ENCODE data around the gene KLHL20.
"Not testable (repeated sequence)": the region's sequence is repeated elsewhere in the genome, so short reads cannot be mapped to it uniquely, and the experiment has no call there.

Gene KLHL20

GRCh38 chr1:173705117-173705516, 9.7 kb upstream of the KLHL20 start:
- H3K4me3 ChIP-seq (ENCODE audit: low read length) = no peak overlapping the region
- H3K36me3 ChIP-seq (ENCODE audit: control insufficient read depth, insufficient read depth, low read length) = no peaks in the 10 kb centered on the region
- no peaks in the 10 kb centered on the region for H3K4me1 ChIP-seq (ENCODE audit: control insufficient read depth, insufficient read depth, low read length)
- peaks cover 20% of the 10 kb centered on the region for H3K27me3 ChIP-seq (ENCODE audit: control insufficient read depth, insufficient read depth, low read length)
- H3K9ac ChIP-seq (ENCODE audit: low read length) = no peak overlapping the region
- no peaks in the 10 kb centered on the region for H3K9me3 ChIP-seq (ENCODE audit: control insufficient read depth, low read length)

DNA sequence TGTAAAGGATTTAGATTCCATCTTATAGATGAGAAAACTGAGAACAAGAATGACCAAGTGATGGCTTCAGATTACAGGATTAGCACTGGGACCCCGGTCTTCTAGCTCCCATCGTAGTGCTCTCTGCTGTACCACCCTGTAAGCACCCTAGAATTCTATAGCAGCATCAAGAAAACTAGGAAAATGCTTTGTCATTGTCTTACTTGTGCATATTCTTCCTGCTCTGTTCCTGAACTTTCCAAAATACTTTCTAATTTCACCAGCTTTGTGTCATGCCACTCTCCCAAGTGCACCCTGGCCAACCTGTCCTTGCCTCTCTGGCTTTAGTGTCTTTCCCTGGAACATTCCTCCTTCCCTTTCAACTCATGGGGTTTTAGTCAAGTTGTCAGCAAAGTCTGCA, 6.0 kb upstream of the KLHL20 start:
- no peaks in the 10 kb centered on the region for H3K36me3 ChIP-seq (ENCODE audit: control insufficient read depth, insufficient read depth, low read length)

GRCh38 chr1:173714441-173714758, 381 bp upstream of the KLHL20 start:
- Histone ChIP-seq H3K4me1 (ENCODE audit: control insufficient read depth, insufficient read depth, low read length) (peaks cover 5% of the 10 kb centered on the region), H3K4me3 (ENCODE audit: low read length) (peak overlapping the region; percentile 26), H3K27me3 (ENCODE audit: control insufficient read depth, insufficient read depth, low read length) (peaks cover 13% of the 10 kb centered on the region), H3K36me3 (ENCODE audit: control insufficient read depth, insufficient read depth, low read length) (no peaks in the 10 kb centered on the region), H3K9me3 (ENCODE audit: control insufficient read depth, low read length) (no peaks in the 10 kb centered on the region), H3K9ac (ENCODE audit: low read length) (peak overlapping the region; percentile 79)

More for the DNA sequence above, 6.0 kb upstream of the KLHL20 start:
- Histone ChIP-seq H3K4me3 (ENCODE audit: low read length) (no peak overlapping the region), H3K9ac (ENCODE audit: low read length) (no peak overlapping the region), H3K27me3 (ENCODE audit: control insufficient read depth, insufficient read depth, low read length) (peaks cover 26% of the 10 kb centered on the region), H3K9me3 (ENCODE audit: control insufficient read depth, low read length) (no peaks in the 10 kb centered on the region), H3K4me1 (ENCODE audit: control insufficient read depth, insufficient read depth, low read length) (no peaks in the 10 kb centered on the region)

DNA sequence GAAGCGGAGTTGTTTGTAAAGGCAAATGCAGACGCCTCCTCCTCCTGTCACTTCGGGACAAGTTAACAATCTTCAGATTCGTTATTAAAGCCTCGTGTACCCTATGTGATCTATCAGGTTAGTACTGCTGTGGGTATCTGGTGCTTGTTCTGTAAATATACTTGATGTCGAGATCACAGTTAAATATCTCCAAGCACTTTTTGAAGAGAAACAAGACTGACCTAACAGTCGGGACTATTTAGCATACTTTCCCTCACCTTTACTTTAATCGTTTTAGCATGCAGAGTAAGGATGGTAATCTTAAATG, 710 bp downstream of the KLHL20 start:
- peaks cover 5% of the 10 kb centered on the region for H3K4me1 ChIP-seq (ENCODE audit: control insufficient read depth, insufficient read depth, low read length)
- H3K9me3 ChIP-seq (ENCODE audit: control insufficient read depth, low read length) = no peaks in the 10 kb centered on the region
- H3K4me3 ChIP-seq (ENCODE audit: low read length) = peak overlapping the region; percentile 26
- no peaks in the 10 kb centered on the region for H3K36me3 ChIP-seq (ENCODE audit: control insufficient read depth, insufficient read depth, low read length)
- peak overlapping the region; percentile 79 for H3K9ac ChIP-seq (ENCODE audit: low read length)
- peaks cover 2% of the 10 kb centered on the region for H3K27me3 ChIP-seq (ENCODE audit: control insufficient read depth, insufficient read depth, low read length)

- H3K4me3 ChIP-seq (ENCODE audit: low read length) = no peak overlapping the region
- no peak overlapping the region for H3K9ac ChIP-seq (ENCODE audit: low read length)
- H3K36me3 ChIP-seq (ENCODE audit: control insufficient read depth, insufficient read depth, low read length) = no peaks in the 10 kb centered on the region
- peaks cover 5% of the 10 kb centered on the region for H3K4me1 ChIP-seq (ENCODE audit: control insufficient read depth, insufficient read depth, low read length)
- H3K9me3 ChIP-seq (ENCODE audit: control insufficient read depth, low read length) = no peaks in the 10 kb centered on the region
- H3K27me3 ChIP-seq (ENCODE audit: control insufficient read depth, insufficient read depth, low read length) = no peaks in the 10 kb centered on the region
Measured at GRCh38 chr1:173717238-173717637, 2.5 kb downstream of the KLHL20 start.

- H3K4me3 ChIP-seq (ENCODE audit: low read length); H3K9me3 ChIP-seq (ENCODE audit: control insufficient read depth, low read length); H3K36me3 ChIP-seq (ENCODE audit: control insufficient read depth, insufficient read depth, low read length); H3K9ac ChIP-seq (ENCODE audit: low read length); H3K27me3 ChIP-seq (ENCODE audit: control insufficient read depth, insufficient read depth, low read length); H3K4me1 ChIP-seq (ENCODE audit: control insufficient read depth, insufficient read depth, low read length): not testable (repeated sequence)
Measured at GRCh38 chr1:173731331-173731730, 16.6 kb downstream of the KLHL20 start.

GRCh38 chr1:173733912-173734311, 19.1 kb downstream of the KLHL20 start:
- Histone ChIP-seq H3K36me3 (ENCODE audit: control insufficient read depth, insufficient read depth, low read length) (no peaks in the 10 kb centered on the region), H3K9me3 (ENCODE audit: control insufficient read depth, low read length) (no peaks in the 10 kb centered on the region), H3K4me1 (ENCODE audit: control insufficient read depth, insufficient read depth, low read length) (no peaks in the 10 kb centered on the region), H3K4me3 (ENCODE audit: low read length) (no peak overlapping the region), H3K9ac (ENCODE audit: low read length) (no peak overlapping the region), H3K27me3 (ENCODE audit: control insufficient read depth, insufficient read depth, low read length) (no peaks in the 10 kb centered on the region)

GRCh38 chr1:173736104-173736503, 21.3 kb downstream of the KLHL20 start:
- not testable (repeated sequence) for H3K27me3 ChIP-seq (ENCODE audit: control insufficient read depth, insufficient read depth, low read length); H3K9me3 ChIP-seq (ENCODE audit: control insufficient read depth, low read length); H3K36me3 ChIP-seq (ENCODE audit: control insufficient read depth, insufficient read depth, low read length); H3K9ac ChIP-seq (ENCODE audit: low read length); H3K4me1 ChIP-seq (ENCODE audit: control insufficient read depth, insufficient read depth, low read length); H3K4me3 ChIP-seq (ENCODE audit: low read length)

DNA sequence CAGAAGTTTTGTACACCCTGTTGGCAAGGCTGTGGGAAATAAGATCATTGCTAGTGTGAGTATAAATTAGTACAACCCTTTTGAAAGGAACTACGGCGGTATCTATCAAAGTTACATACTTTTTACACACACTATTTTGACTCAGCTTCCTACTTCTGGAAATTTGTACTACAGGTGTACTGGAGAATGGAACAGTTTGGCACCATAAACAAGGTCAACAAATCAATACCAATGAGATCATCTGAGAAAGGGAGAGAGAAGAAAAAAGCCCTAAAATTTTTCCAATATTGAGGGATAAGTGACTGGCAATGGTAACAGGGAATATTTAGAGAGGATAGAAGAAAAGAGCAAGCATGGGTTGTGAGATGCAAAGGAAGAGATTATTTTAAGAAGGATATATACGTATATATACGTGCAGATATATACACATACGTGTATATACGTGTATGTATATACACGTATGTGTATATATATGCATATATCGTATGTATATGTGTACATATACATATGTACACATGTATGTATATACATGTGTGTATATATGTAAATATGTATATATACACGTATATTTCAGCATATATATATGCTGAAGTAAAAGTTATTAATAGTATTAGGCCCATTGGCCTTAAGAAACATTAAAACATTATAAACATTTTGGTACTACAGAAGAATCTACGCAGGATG, 27.6 kb downstream of the KLHL20 start:
- Histone ChIP-seq H3K4me3 (ENCODE audit: low read length) (no peak overlapping the region), H3K36me3 (ENCODE audit: control insufficient read depth, insufficient read depth, low read length) (no peaks in the 10 kb centered on the region), H3K9me3 (ENCODE audit: control insufficient read depth, low read length) (no peaks in the 10 kb centered on the region)

DNA sequence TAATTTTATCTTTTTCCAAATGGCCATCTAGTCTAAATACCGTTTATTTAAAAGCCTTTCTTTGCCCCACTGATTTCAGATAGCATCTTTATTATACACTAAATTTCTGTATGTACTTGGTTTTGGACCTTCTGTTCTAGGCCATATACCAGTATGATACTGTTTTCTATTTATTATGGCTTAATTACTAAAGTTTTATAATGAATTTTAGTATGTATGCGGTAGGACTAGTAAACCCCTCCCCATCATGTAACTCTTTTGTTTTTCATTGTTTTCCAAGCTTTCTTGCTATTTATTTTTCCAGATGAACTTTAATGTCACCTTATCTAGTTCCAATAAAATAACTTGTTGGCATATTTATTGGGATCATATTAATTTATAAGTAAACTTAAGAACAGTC, 29.9 kb downstream of the KLHL20 start:
- H3K4me1 ChIP-seq (ENCODE audit: control insufficient read depth, insufficient read depth, low read length) = no peaks in the 10 kb centered on the region
- H3K4me3 ChIP-seq (ENCODE audit: low read length) = no peak overlapping the region
- no peaks in the 10 kb centered on the region for H3K9me3 ChIP-seq (ENCODE audit: control insufficient read depth, low read length)
- H3K9ac ChIP-seq (ENCODE audit: low read length) = no peak overlapping the region
- H3K27me3 ChIP-seq (ENCODE audit: control insufficient read depth, insufficient read depth, low read length) = no peaks in the 10 kb centered on the region
- H3K36me3 ChIP-seq (ENCODE audit: control insufficient read depth, insufficient read depth, low read length) = no peaks in the 10 kb centered on the region

More for the DNA sequence above, 27.6 kb downstream of the KLHL20 start:
- Histone ChIP-seq H3K4me1 (ENCODE audit: control insufficient read depth, insufficient read depth, low read length) (no peaks in the 10 kb centered on the region), H3K27me3 (ENCODE audit: control insufficient read depth, insufficient read depth, low read length) (no peaks in the 10 kb centered on the region), H3K9ac (ENCODE audit: low read length) (no peak overlapping the region)

- no peak overlapping the region for H3K9ac ChIP-seq (ENCODE audit: low read length)
- H3K27me3 ChIP-seq (ENCODE audit: control insufficient read depth, insufficient read depth, low read length) = no peaks in the 10 kb centered on the region
- no peaks in the 10 kb centered on the region for H3K36me3 ChIP-seq (ENCODE audit: control insufficient read depth, insufficient read depth, low read length)
- H3K4me1 ChIP-seq (ENCODE audit: control insufficient read depth, insufficient read depth, low read length) = peaks cover 5% of the 10 kb centered on the region
- H3K9me3 ChIP-seq (ENCODE audit: control insufficient read depth, low read length) = no peaks in the 10 kb centered on the region
- H3K4me3 ChIP-seq (ENCODE audit: low read length) = no peak overlapping the region
Measured at GRCh38 chr1:173749137-173749536, 34.4 kb downstream of the KLHL20 start.

DNA sequence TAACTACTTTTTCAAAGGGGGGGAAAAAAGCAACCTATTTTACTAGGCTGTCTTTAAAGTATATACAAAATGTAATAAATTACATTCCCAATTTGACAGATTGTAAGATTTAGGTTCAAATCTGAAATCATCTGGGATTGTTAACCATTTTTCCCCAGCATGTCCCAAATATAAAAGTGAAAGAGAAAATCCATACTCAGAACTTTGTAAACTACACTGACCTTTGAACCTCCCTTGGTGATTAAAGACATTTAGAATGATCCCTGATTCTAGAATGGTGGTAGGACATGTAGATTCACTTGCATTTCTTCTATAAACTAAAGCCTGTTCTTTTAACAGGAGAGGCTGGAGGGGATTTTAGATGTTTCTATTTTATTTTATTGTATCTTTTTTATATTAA, 39.0 kb downstream of the KLHL20 start:
- H3K9ac ChIP-seq (ENCODE audit: low read length) = no peak overlapping the region
- peaks cover 14% of the 10 kb centered on the region for H3K36me3 ChIP-seq (ENCODE audit: control insufficient read depth, insufficient read depth, low read length)
- H3K4me1 ChIP-seq (ENCODE audit: control insufficient read depth, insufficient read depth, low read length) = peaks cover 5% of the 10 kb centered on the region
- H3K4me3 ChIP-seq (ENCODE audit: low read length) = no peak overlapping the region
- no peaks in the 10 kb centered on the region for H3K27me3 ChIP-seq (ENCODE audit: control insufficient read depth, insufficient read depth, low read length)
- H3K9me3 ChIP-seq (ENCODE audit: control insufficient read depth, low read length) = no peaks in the 10 kb centered on the region

- Histone ChIP-seq H3K4me1 (ENCODE audit: control insufficient read depth, insufficient read depth, low read length) (peaks cover 5% of the 10 kb centered on the region), H3K9ac (ENCODE audit: low read length) (no peak overlapping the region), H3K27me3 (ENCODE audit: control insufficient read depth, insufficient read depth, low read length) (no peaks in the 10 kb centered on the region), H3K4me3 (ENCODE audit: low read length) (no peak overlapping the region), H3K9me3 (ENCODE audit: control insufficient read depth, low read length) (no peaks in the 10 kb centered on the region), H3K36me3 (ENCODE audit: control insufficient read depth, insufficient read depth, low read length) (peaks cover 20% of the 10 kb centered on the region)
Measured at GRCh38 chr1:173757666-173758065, 42.9 kb downstream of the KLHL20 start.

Data from mucosa of stomach (tissue), 1 donor.